ENCODE results near the gene YTHDF2. TPM values are rescaled to one million over a fixed set of nuclear protein-coding genes. Genes with fewer than 3 reads are reported as not detected.
"Not testable (repeated sequence)": the region's sequence is repeated elsewhere in the genome, so short reads cannot be mapped to it uniquely, and the experiment has no call there.

Gene YTHDF2
- total RNA-seq, 2 donors from 2014 or later, result 59.0 to 71.7 TPM

DNA sequence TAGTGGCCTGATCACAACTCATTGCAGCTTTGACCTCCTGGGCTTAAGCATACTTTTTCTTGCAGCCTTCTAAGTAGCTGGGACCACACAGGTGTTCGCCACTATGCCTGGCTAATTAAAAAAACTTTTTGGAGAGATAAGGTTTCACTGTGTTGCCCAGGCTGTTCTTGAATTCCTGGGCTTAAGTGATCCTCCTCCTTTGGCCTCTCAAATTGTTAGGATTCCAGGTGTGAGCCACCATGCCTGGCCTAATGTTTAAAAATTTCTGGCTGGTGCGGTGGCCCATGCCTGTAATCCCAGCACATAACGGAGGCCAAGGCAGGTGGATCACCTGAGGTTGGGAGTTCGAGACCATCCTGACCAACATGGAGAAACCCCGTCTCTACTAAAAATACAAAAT is 24.4 kb downstream of the YTHDF2 start:
- TF ChIP-seq, protein P1, sequence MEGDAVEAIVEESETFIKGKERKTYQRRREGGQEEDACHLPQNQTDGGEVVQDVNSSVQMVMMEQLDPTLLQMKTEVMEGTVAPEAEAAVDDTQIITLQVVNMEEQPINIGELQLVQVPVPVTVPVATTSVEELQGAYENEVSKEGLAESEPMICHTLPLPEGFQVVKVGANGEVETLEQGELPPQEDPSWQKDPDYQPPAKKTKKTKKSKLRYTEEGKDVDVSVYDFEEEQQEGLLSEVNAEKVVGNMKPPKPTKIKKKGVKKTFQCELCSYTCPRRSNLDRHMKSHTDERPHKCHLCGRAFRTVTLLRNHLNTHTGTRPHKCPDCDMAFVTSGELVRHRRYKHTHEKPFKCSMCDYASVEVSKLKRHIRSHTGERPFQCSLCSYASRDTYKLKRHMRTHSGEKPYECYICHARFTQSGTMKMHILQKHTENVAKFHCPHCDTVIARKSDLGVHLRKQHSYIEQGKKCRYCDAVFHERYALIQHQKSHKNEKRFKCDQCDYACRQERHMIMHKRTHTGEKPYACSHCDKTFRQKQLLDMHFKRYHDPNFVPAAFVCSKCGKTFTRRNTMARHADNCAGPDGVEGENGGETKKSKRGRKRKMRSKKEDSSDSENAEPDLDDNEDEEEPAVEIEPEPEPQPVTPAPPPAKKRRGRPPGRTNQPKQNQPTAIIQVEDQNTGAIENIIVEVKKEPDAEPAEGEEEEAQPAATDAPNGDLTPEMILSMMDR (IDR thresholded peaks at IDR 0.05), result no peak
- DNase-seq, result no peak
- H3K4me1 ChIP-seq, result no peaks in the 10 kb centered on the region
- no peak overlapping the region for H3K27ac ChIP-seq
- H3K9ac ChIP-seq (ENCODE audit: low read depth in 2 of 2, low read length in 2 of 2), result no peak overlapping the region
- H3K27me3 ChIP-seq, result no peaks in the 10 kb centered on the region
- no peak overlapping the region for H3K4me3 ChIP-seq
- H3K9me3 ChIP-seq, result no peaks in the 10 kb centered on the region
- no peaks in the 10 kb centered on the region for H3K36me3 ChIP-seq
- intact Hi-C loops (cut with DNase I), result no loop called here

DNA sequence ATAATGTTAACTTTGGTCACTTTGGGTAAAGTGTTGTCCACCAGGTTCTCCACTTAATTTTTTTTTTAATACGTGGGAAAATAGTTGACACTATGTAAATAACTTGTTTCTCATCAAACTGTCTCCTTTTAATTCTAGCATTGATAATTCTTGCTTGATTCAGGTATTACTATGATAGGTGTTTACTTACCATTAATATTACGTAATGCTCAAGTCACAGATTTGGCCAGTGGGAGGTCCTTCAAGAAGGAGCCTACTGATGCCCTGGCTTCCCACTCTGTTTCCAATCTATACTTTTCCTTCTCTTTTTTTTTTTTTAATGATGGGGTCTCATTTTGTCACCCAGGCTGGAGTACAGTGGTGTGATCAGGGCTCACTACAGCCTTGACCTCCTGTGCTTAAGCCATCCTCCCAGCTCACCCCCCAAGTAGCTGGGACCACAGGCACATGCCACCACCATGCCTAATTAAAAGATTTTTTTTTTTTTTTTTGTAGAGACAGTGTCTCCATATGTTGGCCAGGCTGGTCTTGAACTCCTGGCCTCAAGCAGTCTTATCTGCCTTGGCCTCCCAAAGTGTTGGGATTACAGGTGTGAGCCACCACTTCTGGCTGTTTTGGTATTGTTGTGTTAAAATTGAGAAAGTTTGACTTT is 29.9 kb downstream of the YTHDF2 start:
- Histone ChIP-seq H3K9me3 (no peaks in the 10 kb centered on the region), H3K36me3 (no peaks in the 10 kb centered on the region), H3K4me3 (no peak overlapping the region), H3K9ac (ENCODE audit: low read depth in 2 of 2, low read length in 2 of 2) (no peak overlapping the region), H3K4me1 (no peaks in the 10 kb centered on the region), H3K27me3 (no peaks in the 10 kb centered on the region), H3K27ac (no peak overlapping the region)
- DNase-seq, result no peak
- TF ChIP-seq, protein P1 (IDR thresholded peaks at IDR 0.05), result no peak
- intact Hi-C loops (cut with DNase I), result no loop called here

DNA sequence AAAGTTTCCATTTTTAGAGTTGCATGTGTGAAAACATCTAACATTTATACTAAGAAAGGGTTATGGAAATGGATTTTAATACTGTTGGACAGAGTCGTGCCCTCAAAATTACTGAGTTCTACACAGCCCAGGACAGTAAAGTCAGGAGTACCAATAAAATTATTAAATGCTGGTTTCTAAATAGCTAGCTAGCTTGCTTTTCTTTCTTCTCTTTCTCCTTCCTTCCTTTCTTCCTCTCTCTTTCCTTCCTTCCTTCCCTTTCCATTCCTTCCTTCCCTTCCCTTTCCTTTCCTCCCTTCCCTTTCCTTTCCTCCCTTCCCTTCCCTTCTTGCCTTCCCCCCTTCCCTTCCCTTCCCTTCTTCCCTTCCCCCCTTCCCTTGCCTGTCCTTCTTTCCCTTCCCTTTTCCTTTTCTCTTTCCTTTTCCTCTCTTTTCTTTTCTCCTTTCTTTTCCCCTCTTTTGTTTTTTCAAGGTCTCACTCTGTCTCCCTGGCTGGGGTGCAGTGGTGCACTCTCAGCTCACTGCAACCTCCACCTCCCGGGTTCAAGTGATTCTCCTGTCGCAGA is 33.9 kb downstream of the YTHDF2 start:
- H3K4me1 ChIP-seq, result no peaks in the 10 kb centered on the region
- no peaks in the 10 kb centered on the region for H3K27me3 ChIP-seq
- no peak for DNase-seq
- TF ChIP-seq, protein P1 (IDR thresholded peaks at IDR 0.05), result no peak
- no peak overlapping the region for H3K27ac ChIP-seq
- no peaks in the 10 kb centered on the region for H3K36me3 ChIP-seq
- H3K9ac ChIP-seq (ENCODE audit: low read depth in 2 of 2, low read length in 2 of 2), result no peak overlapping the region
- intact Hi-C loops (cut with DNase I), result no loop called here
- H3K9me3 ChIP-seq, result no peaks in the 10 kb centered on the region
- H3K4me3 ChIP-seq, result no peak overlapping the region

DNA sequence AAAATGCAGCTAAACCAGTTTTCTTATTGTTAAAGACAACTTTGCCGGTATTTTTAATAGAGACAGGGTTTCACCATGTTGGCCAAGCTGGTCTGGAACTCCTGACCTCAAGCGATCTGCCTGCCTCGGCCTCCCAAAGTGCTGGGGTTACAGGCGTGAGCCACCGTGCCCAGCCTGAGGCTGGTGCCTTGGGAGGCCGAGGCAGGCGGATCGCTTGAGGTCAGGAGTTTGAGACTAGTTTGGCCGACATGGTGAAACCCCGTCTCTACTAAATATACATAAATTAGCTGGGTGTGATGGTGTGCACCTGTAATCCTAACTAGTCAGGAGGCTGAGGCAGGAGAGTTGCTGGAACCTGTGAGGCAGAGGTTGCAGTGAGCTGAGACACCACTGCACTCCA is 35.2 kb downstream of the YTHDF2 start:
- H3K9ac ChIP-seq (ENCODE audit: low read depth in 2 of 2, low read length in 2 of 2); intact Hi-C loops (cut with DNase I); DNase-seq; H3K9me3 ChIP-seq; H3K27me3 ChIP-seq; H3K27ac ChIP-seq; H3K4me1 ChIP-seq; H3K4me3 ChIP-seq; H3K36me3 ChIP-seq: not testable (repeated sequence)

DNA sequence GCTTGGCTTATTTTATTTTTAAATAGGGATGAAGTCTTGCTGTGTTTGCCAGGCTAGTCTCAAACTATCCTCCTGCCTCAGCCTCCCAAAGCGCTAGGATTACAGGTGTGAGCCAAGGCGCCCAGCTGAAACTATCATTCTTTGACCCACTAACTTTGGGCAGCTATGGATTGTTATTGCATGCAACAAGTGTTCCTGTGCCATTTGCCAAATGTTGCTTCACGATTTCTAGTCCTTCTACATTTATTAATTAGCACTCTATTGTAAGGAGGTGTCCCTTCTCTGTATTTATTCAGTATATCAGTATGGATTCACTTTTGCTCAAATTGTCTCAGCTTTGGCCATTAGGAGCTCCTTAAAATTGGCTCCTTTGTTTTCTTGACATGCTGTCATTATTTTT is 36.4 kb downstream of the YTHDF2 start:
- Histone ChIP-seq H3K9me3 (no peaks in the 10 kb centered on the region), H3K27ac (no peak overlapping the region), H3K4me3 (no peak overlapping the region), H3K36me3 (no peaks in the 10 kb centered on the region), H3K9ac (ENCODE audit: low read depth in 2 of 2, low read length in 2 of 2) (no peak overlapping the region), H3K27me3 (no peaks in the 10 kb centered on the region), H3K4me1 (no peaks in the 10 kb centered on the region)
- no peak for DNase-seq
- intact Hi-C loops (cut with DNase I), result no loop called here
- TF ChIP-seq, protein P1 (IDR thresholded peaks at IDR 0.05), result no peak

Data from colonic mucosa (tissue), 4 donors.